ENCODE results near the gene PIF1.

DNA sequence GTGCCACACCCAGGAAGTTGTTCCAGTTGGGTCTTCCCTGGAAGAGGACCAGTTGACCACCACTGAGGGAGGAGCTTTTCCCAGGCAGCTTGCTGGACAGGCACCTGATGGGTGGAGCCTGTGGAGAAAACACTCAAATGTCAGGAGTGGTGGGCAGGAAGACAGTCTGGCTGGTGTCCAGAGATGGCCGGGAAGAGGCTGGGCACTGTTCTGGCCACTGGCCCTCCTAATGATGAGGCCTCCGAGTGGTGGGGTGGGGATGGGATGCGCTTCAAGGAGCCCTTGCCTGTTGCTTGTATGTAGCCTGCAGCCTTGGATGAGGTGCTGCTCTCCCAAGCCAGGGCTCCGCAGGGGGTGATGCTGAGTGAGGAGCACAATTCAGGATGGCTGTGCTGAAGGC is 28.6 kb upstream of the PIF1 start:
- TF ChIP-seq CTCF (IDR thresholded peaks at IDR 0.05; ENCODE audit: insufficient read depth, low read depth, low read length) (no peak), EZH2 (IDR thresholded peaks at IDR 0.05; ENCODE audit: insufficient read depth, low read length) (no peak)

Measured in astrocyte (in vitro differentiated cells and primary cell).